ENCODE data around the gene ECD.

- TF ChIP-seq, protein P1, sequence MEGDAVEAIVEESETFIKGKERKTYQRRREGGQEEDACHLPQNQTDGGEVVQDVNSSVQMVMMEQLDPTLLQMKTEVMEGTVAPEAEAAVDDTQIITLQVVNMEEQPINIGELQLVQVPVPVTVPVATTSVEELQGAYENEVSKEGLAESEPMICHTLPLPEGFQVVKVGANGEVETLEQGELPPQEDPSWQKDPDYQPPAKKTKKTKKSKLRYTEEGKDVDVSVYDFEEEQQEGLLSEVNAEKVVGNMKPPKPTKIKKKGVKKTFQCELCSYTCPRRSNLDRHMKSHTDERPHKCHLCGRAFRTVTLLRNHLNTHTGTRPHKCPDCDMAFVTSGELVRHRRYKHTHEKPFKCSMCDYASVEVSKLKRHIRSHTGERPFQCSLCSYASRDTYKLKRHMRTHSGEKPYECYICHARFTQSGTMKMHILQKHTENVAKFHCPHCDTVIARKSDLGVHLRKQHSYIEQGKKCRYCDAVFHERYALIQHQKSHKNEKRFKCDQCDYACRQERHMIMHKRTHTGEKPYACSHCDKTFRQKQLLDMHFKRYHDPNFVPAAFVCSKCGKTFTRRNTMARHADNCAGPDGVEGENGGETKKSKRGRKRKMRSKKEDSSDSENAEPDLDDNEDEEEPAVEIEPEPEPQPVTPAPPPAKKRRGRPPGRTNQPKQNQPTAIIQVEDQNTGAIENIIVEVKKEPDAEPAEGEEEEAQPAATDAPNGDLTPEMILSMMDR (IDR thresholded peaks at IDR 0.05; ENCODE audit: insufficient read depth, low read depth, low read length): no peak
- no peak for TF ChIP-seq EZH2 (IDR thresholded peaks at IDR 0.05; ENCODE audit: insufficient read depth, low read length)
Observed at GRCh38 chr10:73207883-73208282, 40.1 kb upstream of the ECD start.

All from astrocyte (in vitro differentiated cells and primary cell).